SH-SY5Y (cell line): ENCODE data around the gene PGAM4.

Source experiments
- GATA2 ChIP-seq: IDR thresholded peaks from 2 replicates; pipeline ENCODE4 v1.6.1; 2011; ENCODE audit warnings: mild to moderate bottlenecking, low read depth, low read length
- GATA3 ChIP-seq: IDR thresholded peaks from 2 replicates; pipeline ENCODE4 v1.6.1; 2011; ENCODE audit warnings: low read depth, mild to moderate bottlenecking, low read length, moderate library complexity

DNA sequence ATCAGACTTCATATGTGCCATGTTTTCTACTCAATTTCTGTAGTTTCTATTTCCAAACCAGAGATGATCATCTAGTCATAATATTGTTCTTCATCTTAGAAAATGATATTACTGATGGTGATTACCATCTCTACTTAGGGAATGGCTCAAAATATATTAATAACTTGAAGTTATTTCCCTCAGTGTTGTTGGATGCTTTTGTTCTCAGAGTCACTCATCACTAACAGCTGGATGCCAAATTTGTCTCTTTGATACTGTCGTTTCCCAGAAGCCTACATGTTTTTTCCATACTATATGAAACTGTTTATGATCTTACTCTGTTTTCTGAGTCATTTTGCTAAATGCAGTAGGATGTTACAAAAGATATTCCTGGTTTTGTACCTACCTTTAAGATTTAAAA, 8.9 kb downstream of the PGAM4 start:
- TF ChIP-seq GATA2, result no peak
- TF ChIP-seq GATA3, result no peak
